A673 (cell line): ENCODE data around the gene HS6ST3.

Source experiments
- CTCF ChIP-seq: fragments of 300-800, 200-600 bp; sonication (generic); conservative IDR thresholded peaks from 2 replicates; pipeline ENCODE4 v1.5.1; 2017; ENCODE audit warnings: low read depth, mild to moderate bottlenecking, antibody characterized with exemption, low read length, moderate library complexity, mixed read lengths
- EZH2 ChIP-seq: fragments of 200-600 bp; sonication (generic); IDR thresholded peaks from 2 replicates; pipeline ENCODE4 v1.6.1; 2017; ENCODE audit warnings: borderline replicate concordance, low read depth, mild to moderate bottlenecking, mixed read lengths, antibody characterized with exemption, low read length; ENCODE audit not compliant: poor library complexity, severe bottlenecking

GRCh38 chr13:96397807-96398206 is 307.9 kb downstream of the HS6ST3 start:
- TF ChIP-seq CTCF = no peak
- TF ChIP-seq EZH2 = no peak
